ENCODE results near the gene SAFB. TPM values are rescaled to one million over a fixed set of nuclear protein-coding genes. Genes with fewer than 3 reads are reported as not detected.
"Not testable (repeated sequence)": the region's sequence is repeated elsewhere in the genome, so short reads cannot be mapped to it uniquely, and the experiment has no call there.

Gene SAFB
- total RNA-seq, 1 donor from 2014 or later = 76.6 TPM

GRCh38 chr19:5595129-5595528 is 27.8 kb upstream of the SAFB start:
- no peak for DNase-seq

GRCh38 chr19:5595745-5596144 is 27.1 kb upstream of the SAFB start:
- DNase-seq = no peak

GRCh38 chr19:5600797-5601196 is 22.1 kb upstream of the SAFB start:
- DNase-seq = no peak

DNA sequence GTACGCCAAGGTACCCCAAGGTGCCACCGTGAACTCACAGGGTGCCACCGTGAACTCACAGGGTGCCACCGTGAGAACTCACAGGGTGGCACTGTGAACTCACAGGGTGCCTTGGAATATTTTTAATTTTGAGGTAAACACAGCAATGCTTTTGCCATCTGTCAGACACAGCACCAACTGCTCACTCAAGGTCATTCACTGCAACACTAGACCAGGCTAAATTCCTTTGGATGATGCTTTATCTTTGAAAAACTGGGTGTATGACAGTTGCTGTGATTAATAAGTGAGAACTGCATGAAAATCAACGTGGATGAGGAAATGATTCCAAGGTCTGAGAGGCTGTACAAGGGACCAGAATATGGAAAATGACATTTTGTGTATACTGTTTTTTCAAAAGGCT is 19.3 kb upstream of the SAFB start:
- DNase-seq = no peak

- DNase-seq = no peak
Observed at GRCh38 chr19:5605362-5605761, 17.5 kb upstream of the SAFB start.

GRCh38 chr19:5607318-5608275 is 15.3 kb upstream of the SAFB start:
- DNase-seq = no peak

DNA sequence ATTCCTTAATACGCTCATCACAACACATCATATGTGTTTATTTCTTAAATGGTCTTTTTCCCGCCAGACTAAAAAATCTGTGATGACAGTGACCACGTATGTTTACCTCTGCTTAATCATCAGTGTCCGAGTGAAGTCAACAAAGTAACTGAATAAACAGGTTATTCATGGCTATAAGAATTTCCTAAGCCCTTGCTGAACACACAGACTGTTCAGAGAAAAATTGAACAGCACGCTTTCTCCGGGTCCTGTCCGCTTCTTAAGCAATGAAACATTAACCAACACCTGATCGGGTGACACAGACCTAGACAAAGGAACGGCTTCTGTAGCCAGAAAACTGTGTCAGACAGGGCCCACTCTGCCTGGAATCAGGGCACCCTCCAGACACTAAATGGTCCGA is 14.6 kb upstream of the SAFB start:
- DNase-seq = no peak

DNA sequence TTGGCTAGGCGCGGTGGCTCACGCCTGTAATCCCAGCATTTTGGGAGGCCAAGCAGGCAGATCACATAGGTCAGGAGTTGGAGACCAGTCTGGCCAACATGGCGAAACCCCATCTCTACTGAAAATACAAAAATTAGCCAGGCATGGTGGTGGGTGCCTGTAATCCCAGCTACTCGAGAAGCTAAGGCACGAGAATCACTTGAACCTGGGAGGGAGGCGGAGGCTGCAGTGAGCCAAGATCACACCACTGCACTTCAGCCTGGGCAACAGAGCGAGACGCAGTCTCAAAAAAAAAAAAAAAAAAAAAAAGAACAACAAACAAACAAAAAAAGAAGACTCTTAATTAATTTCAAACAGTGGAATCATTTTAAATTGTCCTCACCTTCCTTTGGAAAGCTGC is 14.1 kb upstream of the SAFB start:
- not testable (repeated sequence) for DNase-seq

DNA sequence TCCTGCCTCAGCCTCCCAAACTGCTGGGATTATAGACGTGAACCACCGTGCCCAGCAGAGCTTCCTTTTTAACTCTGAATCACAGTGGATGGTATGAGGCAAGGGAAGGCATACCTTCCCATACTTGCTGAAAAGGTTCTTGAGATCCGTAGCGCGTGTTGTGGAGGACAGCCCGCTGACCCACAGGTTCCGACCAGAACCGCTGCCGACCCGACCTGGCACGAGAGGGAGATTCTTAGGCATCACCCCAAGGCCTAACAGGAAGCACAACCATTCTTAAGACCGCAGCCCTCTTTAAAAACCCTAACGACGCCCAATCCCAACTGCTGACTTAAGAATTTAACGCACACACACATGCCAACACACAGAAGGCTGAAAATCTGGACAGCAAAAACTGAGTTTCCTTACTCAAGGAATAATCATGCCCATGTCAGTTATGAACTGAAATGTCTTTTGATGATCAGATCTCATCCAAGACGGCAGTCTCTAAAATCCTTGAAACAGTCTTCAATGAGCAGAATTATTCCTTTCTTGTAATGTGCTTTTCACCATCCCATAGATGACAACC is 12.9 kb upstream of the SAFB start:
- DNase-seq = no peak

DNA sequence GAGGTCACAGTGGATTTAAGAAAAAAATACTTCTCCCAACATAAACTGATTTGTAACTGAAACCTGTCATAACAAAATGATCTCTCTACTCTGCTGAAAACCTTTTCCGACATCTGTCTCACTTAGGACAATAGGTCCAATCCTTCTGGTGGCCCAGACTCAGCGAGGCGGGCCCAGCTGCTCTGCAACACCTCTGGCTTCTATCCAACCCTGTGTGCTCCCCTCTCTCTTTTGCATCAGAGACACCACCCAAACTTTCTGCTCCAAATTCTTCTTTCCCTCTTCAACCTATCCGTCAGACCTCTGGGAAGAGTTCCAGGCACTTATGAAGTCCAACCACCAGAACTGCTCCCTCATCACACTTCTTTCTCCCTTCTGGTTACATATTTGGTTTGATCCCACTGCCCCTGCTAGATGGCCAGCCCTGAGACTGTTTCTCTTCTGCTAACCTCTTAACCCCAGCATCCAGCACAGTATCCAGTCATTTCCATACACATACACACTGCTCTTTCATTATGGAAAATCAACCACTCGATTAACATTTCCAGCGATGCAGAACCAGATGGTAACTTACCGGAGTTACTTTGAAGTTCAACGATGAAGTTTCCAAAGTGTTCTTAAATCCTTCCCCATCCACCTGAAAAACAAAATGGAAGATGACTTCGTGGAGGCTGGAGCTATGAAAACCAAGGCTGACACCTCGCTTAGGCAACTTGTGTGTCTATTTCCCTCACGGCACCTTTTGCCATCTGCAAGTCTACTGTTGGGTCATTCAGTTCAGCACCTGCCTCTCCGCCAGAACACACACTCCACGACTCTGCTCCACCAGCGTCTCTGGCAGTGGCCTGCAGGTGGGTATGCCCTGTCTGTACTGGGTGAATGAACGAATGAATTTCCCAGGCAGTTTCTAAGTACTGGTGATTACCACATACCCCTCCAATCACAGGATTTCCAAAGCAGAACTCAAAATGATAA is 9.7 kb upstream of the SAFB start:
- no peak for DNase-seq

DNA sequence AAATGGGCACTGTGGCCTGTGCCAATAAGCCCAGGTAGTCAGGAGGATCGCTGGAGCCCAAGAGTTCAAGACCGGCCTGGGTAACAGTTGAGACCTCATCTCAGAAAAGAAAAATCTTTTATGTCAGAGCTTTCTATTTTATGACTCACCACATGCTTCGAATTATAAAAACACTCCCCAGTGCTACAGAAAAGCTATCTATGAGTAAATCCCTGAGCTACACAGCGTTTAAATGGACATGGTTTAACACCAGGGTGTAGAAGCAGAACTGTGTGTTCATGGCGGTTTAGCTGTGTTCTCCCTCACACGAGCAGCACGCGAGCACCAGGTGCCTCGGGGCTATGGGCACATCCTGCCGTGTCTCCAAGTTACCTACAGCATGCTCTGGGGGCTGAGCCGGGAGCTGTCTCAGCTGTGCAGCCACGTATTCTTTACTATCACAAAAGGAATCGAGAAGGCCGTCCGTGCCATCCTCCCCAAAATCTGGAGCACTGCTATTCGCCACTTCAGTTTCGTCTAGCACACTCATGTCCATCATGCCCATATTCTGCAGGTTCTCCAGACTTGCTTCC is 7.0 kb upstream of the SAFB start:
- no peak for DNase-seq

- no peak for DNase-seq
Observed at GRCh38 chr19:5617080-5617479, 5.8 kb upstream of the SAFB start.

GRCh38 chr19:5618591-5618990 is 4.3 kb upstream of the SAFB start:
- DNase-seq = no peak

DNA sequence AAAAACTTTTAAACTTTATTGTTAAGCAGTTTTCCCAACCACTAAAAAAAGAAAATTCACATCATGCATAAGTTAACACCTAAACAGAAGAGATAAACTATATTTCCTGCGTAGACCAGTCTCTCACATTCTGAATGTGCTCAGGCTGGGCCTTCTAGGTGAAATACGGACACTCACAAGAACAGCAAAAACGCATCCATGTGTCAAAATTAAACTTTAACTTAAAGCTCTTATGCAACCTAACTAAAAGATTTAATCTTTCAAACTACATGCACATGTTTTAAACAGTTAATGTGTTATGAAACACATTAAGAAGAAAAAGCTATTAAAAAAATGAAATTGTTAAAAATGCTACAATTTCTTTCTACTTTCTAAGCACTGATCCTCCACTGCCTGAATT is 2.9 kb upstream of the SAFB start:
- no peak for DNase-seq

GRCh38 chr19:5621311-5621944 is 1.5 kb upstream of the SAFB start:
- DNase-seq = no peak

DNA sequence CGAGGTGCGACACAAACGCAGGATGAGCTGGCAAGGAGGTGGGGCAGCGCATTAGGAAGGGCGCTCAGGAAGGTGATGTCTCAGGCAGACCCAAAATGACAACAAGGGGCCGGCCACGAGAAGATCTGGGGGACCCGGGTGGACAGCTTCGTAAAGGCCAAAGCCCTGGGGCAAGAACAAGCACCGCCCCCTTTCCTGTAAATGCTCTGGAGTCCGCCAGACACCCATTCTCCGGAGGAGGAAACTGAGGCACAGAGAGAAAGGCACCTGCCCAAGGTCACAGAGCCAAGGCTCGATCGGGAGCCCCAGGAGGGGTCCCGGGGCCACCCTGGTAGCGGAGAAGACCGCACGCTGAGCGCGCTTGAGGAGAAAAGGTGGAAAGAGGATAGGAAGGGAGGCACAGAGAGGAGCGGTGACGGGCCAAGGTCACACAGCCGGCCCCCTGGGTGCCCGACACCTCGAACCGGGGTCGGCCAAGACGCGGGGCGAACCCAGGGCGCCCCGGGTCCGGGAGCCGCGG is 878 bp upstream of the SAFB start:
- DNase-seq = no peak

DNA sequence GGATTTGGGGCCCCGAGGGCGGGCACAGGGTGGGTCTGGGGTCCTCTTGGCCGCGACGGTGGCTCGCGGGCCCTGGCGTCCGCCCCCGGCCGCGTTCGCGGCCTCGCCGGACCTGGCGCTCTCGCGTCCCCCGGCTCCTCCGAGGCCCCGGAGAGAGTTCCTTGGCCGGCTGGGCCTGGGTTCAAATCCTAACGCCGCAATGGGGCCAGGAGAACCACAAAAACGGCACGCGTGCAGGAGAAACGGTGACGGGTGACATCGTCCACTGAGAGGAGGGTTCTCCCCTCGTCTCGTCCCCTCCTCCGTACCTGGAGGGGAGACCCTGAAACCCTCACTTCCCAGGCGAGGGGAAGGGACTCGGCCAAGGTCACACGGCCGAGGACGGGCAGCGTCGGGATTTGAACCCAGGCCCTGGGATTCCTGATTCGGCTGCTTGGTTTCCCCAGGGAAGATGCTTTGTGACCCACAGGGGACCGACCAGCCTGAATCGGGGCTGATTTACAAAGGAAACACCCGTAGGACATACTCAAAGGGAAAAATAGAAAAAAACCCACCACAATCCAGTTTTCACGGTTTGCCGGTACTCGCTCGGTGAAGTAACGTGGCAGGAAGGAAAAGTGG is 624 bp downstream of the SAFB start:
- DNase-seq = no peak

GRCh38 chr19:5624018-5624663 is 1.3 kb downstream of the SAFB start:
- no peak for DNase-seq

DNA sequence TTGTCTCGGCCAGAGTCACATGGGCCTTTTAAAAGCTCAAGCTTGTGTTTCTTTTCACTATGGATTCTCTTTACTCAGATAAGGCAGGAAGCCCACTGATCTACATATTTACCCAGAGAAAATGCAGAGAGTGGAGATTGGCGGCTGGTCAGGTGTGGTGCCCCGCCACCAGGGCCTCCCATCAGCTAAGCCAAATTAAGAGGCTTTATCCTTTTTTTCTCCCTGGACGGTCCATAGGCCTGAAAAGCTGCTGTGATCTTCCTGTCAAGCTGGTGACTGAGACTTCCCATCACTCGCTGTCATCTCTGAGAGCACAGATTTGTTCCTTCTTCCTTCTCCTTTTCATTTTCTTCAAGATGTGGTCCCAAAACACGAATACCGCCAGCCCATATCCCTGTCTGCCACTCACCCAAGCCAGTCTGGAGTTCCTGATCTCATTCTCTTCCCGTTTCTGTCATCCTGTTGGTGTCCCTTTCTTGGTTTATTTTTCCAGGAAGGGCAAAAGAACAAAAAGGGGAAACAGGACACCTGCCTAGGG is 1.9 kb downstream of the SAFB start:
- no peak for DNase-seq

GRCh38 chr19:5625641-5626040 is 2.8 kb downstream of the SAFB start:
- no peak for DNase-seq
